GM10266 (cell line): Measurements from ENCODE around the gene PRICKLE3.
"Not testable (repeated sequence)": the region's sequence is repeated elsewhere in the genome, so short reads cannot be mapped to it uniquely, and the experiment has no call there.

Source experiments
- DNase-seq: peaks from one replicate; pipeline ENCODE4 v3.0.0; 2012; ENCODE audit errors: extremely low spot score
- CTCF ChIP-seq: IDR thresholded peaks from 2 replicates; pipeline ENCODE4 v1.5.1; 2012; ENCODE audit warnings: mild to moderate bottlenecking, low read depth; ENCODE audit not compliant: control insufficient read depth, insufficient read depth; ENCODE audit errors: missing control alignments

PRICKLE3 gene

GRCh38 chrX:49157194-49157593 is 29.0 kb downstream of the PRICKLE3 start:
- no peak for DNase-seq
- no peak for TF ChIP-seq CTCF

- peak; percentile 85 for DNase-seq
- peak; percentile 86 for TF ChIP-seq CTCF
Measured at GRCh38 chrX:49155900-49156837, 30.0 kb downstream of the PRICKLE3 start.

GRCh38 chrX:49155243-49155899 is 30.8 kb downstream of the PRICKLE3 start:
- DNase-seq, result peak; percentile 35
- TF ChIP-seq CTCF, result no peak

GRCh38 chrX:49153467-49153866 is 32.7 kb downstream of the PRICKLE3 start:
- no peak for DNase-seq
- TF ChIP-seq CTCF, result no peak

GRCh38 chrX:49149291-49149690 is 36.9 kb downstream of the PRICKLE3 start:
- not testable (repeated sequence) for DNase-seq

- not testable (repeated sequence) for DNase-seq
Measured at GRCh38 chrX:49148390-49149100, 37.6 kb downstream of the PRICKLE3 start.

GRCh38 chrX:49147936-49148335 is 38.2 kb downstream of the PRICKLE3 start:
- TF ChIP-seq CTCF, result no peak
- DNase-seq, result no peak

GRCh38 chrX:49147282-49147681 is 38.9 kb downstream of the PRICKLE3 start:
- no peak for TF ChIP-seq CTCF
- DNase-seq, result no peak

GRCh38 chrX:49143154-49143553 is 43.0 kb downstream of the PRICKLE3 start:
- not testable (repeated sequence) for DNase-seq
